IPS-18c (cell line): ENCODE results near the gene PEX10.
A peak's percentile ranks its signal among the peaks of the same experiment; 100 is the strongest.

Experiments used
- H3K4me3 ChIP-seq: 2 replicates; pipeline ENCODE4 v1.7.0; 2013; ENCODE audit warnings: low read depth, mild to moderate bottlenecking, low read length, moderate library complexity; ENCODE audit not compliant: insufficient read depth
- H3K9me3 ChIP-seq: one replicate; pipeline ENCODE4 v1.6.1; 2013; ENCODE audit warnings: mild to moderate bottlenecking, low read length, moderate library complexity; ENCODE audit not compliant: control insufficient read depth, insufficient read depth

Gene PEX10

DNA sequence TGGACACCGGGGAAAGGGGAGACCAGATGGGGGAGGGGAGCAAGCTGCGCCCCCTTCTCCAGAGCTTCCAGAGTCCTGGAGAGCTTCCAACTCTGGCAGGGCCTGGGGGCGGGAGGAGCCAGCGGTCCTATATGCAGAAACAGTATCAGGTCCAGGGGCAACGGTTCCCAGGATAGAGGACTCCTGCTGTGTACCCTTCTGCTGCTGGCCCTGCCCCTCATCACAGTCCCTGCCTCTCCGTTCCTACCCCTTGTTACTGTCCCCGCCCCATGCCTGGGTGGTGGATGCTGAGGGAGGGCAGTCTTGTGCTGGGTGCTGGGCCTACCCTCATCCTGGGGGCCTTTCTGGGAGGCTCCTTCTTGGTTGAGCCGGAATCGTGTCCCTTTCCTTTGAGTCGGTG lies 19.2 kb upstream of the PEX10 start:
- no peak overlapping the region for H3K4me3 ChIP-seq
- no peaks in the 10 kb centered on the region for H3K9me3 ChIP-seq

- no peak overlapping the region for H3K4me3 ChIP-seq
- H3K9me3 ChIP-seq: no peaks in the 10 kb centered on the region
Observed at GRCh38 chr1:2431103-2431502, 18.7 kb upstream of the PEX10 start.

DNA sequence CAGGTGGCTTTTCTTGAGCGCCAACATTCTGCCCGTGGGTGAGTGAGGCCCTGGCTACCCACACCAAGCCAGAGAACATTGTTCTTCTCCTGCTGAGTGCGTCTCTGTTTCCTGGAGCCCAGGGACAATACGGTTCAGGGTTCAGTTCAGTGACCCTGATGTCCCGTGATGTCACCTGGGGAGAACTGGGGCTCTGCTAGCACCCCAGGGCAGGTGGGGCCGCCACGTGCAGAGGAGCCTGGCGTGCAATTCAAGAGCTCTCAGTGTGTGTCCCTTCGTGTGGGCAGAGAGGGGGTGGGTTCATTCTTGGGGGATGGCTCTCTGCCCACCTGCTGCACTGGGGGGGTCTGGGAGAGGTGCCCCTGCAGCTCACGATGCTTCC lies 18.2 kb upstream of the PEX10 start:
- H3K4me3 ChIP-seq: no peak overlapping the region
- no peaks in the 10 kb centered on the region for H3K9me3 ChIP-seq

DNA sequence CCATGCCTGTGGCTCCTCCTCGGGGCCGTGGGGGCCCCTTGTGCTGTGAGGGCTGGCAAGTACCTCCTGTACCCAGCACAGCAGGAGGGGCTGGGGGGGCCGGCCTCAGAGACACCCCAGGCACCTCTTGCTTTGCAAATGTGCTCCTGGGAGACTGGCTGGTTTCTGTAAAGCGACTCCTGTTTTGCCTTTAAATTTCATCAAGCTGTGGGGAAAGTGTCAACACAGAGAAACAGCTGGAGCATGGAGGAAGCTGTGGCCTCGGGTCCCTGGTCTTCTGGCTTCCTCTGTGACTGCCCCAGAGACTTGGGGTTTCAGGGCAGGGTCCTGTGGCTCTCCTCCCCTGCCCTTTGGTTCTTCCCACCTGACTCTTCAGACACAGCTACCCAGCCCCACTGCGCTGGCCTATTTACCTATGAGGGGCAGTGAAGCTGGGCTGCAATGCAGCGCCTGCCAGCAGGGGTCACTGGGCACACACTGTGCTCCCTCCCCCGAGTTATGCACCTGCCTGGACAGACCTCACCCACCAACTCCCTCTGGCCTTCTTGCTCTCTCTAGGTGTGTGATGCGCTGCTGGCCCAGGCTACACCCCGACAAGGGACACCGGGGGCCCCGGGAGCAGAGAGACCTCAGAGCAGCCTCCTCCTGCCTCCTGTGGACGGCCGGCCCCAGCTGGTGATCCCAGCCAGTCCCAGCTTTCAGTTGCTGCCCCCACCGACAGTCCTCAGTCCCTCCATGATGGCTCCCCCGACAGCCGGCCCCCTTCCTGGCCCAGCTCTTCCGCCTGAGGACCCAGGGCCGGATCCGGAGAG lies 17.6 kb upstream of the PEX10 start:
- H3K4me3 ChIP-seq: no peak overlapping the region
- H3K9me3 ChIP-seq: no peaks in the 10 kb centered on the region

DNA sequence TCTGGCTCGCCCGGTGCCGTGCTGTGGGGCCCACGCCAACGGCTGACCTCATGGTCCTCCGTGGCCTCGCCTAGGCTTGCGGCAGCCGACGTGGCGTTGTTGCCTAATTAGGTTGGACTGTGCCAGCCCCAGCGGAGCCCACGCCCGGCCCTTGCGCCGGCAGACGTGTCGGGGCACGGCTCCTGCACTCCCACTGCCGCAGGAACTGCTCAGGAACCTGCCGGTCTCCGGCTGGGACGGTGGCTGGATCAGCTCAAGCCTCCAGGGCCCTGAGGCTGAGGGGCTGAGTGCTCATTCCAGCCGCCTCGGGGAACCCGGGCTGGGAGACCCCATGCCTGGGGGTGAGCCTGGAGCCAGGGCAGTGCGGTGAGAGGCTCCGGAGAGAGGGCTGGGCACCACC lies 16.1 kb upstream of the PEX10 start:
- Histone ChIP-seq H3K9me3 (no peaks in the 10 kb centered on the region), H3K4me3 (no peak overlapping the region)

GRCh38 chr1:2427976-2428375 lies 15.6 kb upstream of the PEX10 start:
- H3K4me3 ChIP-seq: no peak overlapping the region
- no peaks in the 10 kb centered on the region for H3K9me3 ChIP-seq

DNA sequence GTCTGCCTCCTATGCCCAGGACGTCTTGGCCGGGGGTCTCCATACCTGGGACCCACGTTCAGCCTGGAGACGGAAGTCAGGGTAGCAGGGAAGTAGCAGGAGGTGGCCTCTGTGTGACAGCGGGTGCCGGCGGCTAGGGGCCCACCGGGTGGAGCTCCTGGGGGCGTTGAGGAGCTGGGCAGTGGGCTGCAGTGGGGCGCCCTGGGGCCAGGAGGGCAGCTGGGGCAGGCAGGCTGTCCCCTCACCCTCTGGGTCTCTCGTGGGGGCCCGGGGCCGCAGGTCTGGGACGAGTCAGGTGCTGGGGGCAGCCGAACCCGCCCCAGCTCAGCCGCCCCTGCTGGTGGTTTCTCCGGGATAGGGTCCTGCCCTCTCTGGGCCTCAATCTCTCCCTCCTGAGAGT lies 14.7 kb upstream of the PEX10 start:
- Histone ChIP-seq H3K4me3 (no peak overlapping the region), H3K9me3 (no peaks in the 10 kb centered on the region)

- Histone ChIP-seq H3K4me3 (no peak overlapping the region), H3K9me3 (no peaks in the 10 kb centered on the region)
Observed at GRCh38 chr1:2426540-2426939, 14.2 kb upstream of the PEX10 start.

GRCh38 chr1:2425892-2426291 lies 13.5 kb upstream of the PEX10 start:
- H3K9me3 ChIP-seq: no peaks in the 10 kb centered on the region
- no peak overlapping the region for H3K4me3 ChIP-seq

- no peak overlapping the region for H3K4me3 ChIP-seq
- no peaks in the 10 kb centered on the region for H3K9me3 ChIP-seq
Observed at GRCh38 chr1:2422523-2422922, 10.2 kb upstream of the PEX10 start.

DNA sequence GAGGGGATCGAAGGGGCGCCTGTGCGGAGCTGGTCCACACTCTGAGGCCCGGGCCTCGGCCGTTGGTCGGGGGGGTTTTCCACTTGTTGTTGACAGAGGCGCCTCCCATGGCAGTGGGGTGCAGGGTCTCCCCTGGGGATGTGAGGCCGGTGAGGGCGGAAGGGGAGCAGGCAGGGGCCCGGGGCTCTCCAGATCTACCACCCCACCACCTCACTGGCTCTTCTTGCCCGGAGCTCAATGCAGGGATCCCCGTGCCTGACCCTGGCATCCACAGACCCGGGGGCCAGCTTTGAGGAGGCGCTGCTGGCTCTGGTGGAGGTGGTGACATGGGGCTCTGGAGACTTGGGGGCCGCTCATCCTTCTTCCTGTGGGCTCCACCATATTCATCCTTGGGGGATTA lies 7.1 kb upstream of the PEX10 start:
- Histone ChIP-seq H3K9me3 (no peaks in the 10 kb centered on the region), H3K4me3 (no peak overlapping the region)

DNA sequence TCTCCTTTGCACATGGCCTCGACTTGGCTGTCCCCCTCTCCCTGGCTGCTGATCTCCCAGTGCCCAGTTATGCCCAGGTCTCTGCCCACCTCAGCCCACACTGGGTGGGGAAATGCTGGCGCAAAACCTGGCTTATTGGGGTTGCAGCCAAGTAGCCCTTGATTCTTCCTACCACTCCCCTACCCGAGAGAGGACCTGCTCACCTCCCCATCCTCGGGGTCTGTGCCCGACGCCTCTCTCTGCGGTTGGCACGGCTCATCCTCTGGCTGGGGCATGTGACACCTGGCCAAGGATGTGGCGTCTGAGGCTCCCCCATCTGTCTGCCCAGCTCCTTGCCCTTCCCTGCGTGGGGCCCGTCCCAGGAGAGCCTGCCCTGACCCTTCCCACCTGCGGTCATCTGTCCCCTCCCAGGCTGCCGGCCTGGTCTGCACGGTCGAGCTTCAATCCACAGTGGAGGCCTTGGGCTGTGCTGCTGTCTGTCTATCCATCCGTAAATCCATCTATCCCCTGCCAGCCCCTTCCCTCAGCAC lies 6.5 kb upstream of the PEX10 start:
- H3K4me3 ChIP-seq: no peak overlapping the region
- H3K9me3 ChIP-seq: no peaks in the 10 kb centered on the region

GRCh38 chr1:2417833-2418225 lies 5.5 kb upstream of the PEX10 start:
- Histone ChIP-seq H3K9me3 (no peaks in the 10 kb centered on the region), H3K4me3 (no peak overlapping the region)

- no peak overlapping the region for H3K4me3 ChIP-seq
- no peaks in the 10 kb centered on the region for H3K9me3 ChIP-seq
Observed at GRCh38 chr1:2417083-2417832, 4.9 kb upstream of the PEX10 start.

GRCh38 chr1:2416403-2416802 lies 4.0 kb upstream of the PEX10 start:
- no peaks in the 10 kb centered on the region for H3K9me3 ChIP-seq
- no peak overlapping the region for H3K4me3 ChIP-seq

- H3K4me3 ChIP-seq: no peak overlapping the region
- no peaks in the 10 kb centered on the region for H3K9me3 ChIP-seq
Observed at GRCh38 chr1:2415801-2416208, 3.4 kb upstream of the PEX10 start.

- H3K4me3 ChIP-seq: no peak overlapping the region
- H3K9me3 ChIP-seq: no peaks in the 10 kb centered on the region
Observed at GRCh38 chr1:2415337-2415736, 3.0 kb upstream of the PEX10 start.

DNA sequence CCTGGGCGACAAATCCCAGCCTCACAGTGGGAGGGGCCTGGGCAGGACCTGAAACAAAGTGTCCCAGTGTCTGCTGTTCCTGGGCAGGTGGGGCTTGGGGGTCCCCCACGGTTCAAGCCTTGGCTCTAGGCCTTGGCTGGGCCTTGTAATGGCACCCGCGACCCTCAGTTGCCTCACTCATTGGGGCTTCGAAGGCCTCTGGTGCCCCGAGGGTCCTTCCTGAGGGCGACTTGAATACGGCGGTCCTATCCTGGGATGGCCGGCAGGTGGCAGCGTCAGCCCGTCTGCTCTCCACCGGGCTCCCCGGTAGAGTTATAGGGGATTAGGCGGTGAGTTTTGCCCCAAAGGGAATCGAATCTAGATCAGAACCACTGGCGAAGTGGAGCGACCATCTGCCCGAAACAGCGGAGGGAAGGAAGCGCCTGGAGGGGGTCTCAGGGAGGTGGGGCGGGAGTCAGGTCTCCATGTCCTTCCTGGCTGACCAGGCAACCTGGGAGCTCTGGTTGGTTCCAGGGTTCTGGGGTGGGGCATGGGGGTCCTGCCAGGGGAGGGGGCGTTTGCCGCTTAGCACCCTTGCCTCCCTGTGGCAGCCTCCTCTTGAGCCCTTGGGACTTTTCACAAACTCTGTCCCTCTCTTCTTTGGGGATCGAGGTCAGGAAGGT lies 2.1 kb upstream of the PEX10 start:
- Histone ChIP-seq H3K9me3 (no peaks in the 10 kb centered on the region), H3K4me3 (0 out of 2 replicates have a peak overlapping the region, but pooled peaks have one; percentile 24)
